Thymus (tissue), 11 donors: ENCODE data around the gene DDX51. TPM values are rescaled to one million over a fixed set of nuclear protein-coding genes. Genes with fewer than 3 reads are reported as not detected.

Experiments used
- DNase-seq, 9 donors: peaks; one replicate each; pipeline ENCODE4 v3.0.0-alpha.2; 2013; ENCODE audit warnings: low spot score in 9 of 9, low read depth in 6 of 9, missing footprints in 1 of 9
- H3K27ac ChIP-seq, 2 donors: one replicate each; pipeline ENCODE4 v1.5.1; 2013; ENCODE audit warnings: control low read depth in 1 of 2, low read depth in 1 of 2, low read length in 1 of 2, mild to moderate bottlenecking in 1 of 2, moderate library complexity in 1 of 2
- H3K27me3 ChIP-seq, 2 donors: one replicate each; pipeline ENCODE4 v1.5.1; 2013; ENCODE audit warnings: low read length in 1 of 2; ENCODE audit not compliant: control insufficient read depth in 2 of 2, insufficient read depth in 1 of 2
- H3K36me3 ChIP-seq, 2 donors: one replicate each; pipeline ENCODE4 v1.5.1; 2013; ENCODE audit warnings: low read length in 1 of 2, mild to moderate bottlenecking in 1 of 2, moderate library complexity in 1 of 2; ENCODE audit not compliant: control insufficient read depth in 2 of 2, insufficient read depth in 2 of 2
- H3K4me1 ChIP-seq, 2 donors: one replicate each; pipeline ENCODE4 v1.5.1; 2013; ENCODE audit warnings: low read length in 2 of 2; ENCODE audit not compliant: control insufficient read depth in 2 of 2, insufficient read depth in 2 of 2
- H3K4me3 ChIP-seq, 2 donors: one replicate each; pipeline ENCODE4 v1.5.1; 2013; ENCODE audit warnings: low read length in 2 of 2, control low read depth in 1 of 2, mild to moderate bottlenecking in 1 of 2
- H3K9me3 ChIP-seq, 2 donors: one replicate each; pipeline ENCODE4 v1.5.1; 2013; ENCODE audit warnings: low read length in 1 of 2, mild to moderate bottlenecking in 1 of 2; ENCODE audit not compliant: control insufficient read depth in 2 of 2, insufficient read depth in 1 of 2
- WGBS: extraction: QIAGEN DNeasy Blood & Tissue Kit; methylation state at CpG from one replicate; pipeline ENCODE4 v1.1.7; 2013; 5-methylcytosine and 5-hydroxymethylcytosine counted together
- polyA plus RNA-seq: library from polyadenylated mRNA; stranded (reverse); fragments of 200-250 nt; gene quantifications from one replicate; pipeline ENCODE4 v1.2.3, GENCODE V29; 2013
- total RNA-seq: library from RNA; stranded (reverse); fragments of 120-200 nt; gene quantifications from one replicate; pipeline ENCODE4 v1.2.4, GENCODE V29; 2013
- donor health status: healthy.

The DDX51 gene
- total and polyA plus RNA-seq, 2 donors = 6.2 to 35.3 TPM

DNA sequence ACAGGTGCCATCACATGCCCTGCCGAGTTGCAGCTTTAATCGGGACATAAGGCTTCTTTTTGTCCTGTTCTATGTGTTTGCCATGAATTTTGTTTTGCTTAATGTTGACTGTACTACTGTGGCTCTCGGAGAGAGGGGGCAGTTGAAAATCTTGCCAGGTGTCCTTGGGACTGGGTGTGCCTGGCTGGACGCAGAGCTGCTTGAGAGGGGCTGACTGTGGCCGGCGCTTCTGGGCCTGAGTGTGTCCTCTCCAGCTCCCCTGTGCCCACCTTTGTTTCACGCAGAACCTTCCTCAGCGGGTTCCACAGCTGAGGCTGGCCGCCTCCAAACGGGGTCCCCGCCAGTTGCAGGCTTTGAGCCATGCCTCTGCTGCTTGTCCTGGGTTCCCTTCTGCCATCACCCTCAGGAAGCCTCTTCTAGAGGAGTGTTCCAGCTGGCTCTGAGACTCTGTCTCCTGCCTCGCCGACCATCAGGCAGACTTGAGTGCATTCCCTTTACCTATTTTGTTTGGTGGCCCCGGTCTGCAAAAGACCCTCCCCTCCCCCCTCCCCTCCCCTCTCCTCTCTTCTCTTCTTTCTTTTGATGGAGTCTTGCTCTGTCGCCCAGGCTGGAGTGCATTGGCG, 49.7 kb downstream of the DDX51 start:
- no peak for DNase-seq
- Histone ChIP-seq H3K4me1 (no peaks in the 10 kb centered on the region), H3K36me3 (peaks cover 3 to 5% of the 10 kb centered on the region in 2 donors), H3K4me3 (no peak overlapping the region), H3K27ac (no peak overlapping the region), H3K27me3 (no peaks in the 10 kb centered on the region), H3K9me3 (peaks cover 0 to 4% of the 10 kb centered on the region in 2 donors)
- 98% methylated on average over 16 of the region's 16 CpGs for WGBS

DNA sequence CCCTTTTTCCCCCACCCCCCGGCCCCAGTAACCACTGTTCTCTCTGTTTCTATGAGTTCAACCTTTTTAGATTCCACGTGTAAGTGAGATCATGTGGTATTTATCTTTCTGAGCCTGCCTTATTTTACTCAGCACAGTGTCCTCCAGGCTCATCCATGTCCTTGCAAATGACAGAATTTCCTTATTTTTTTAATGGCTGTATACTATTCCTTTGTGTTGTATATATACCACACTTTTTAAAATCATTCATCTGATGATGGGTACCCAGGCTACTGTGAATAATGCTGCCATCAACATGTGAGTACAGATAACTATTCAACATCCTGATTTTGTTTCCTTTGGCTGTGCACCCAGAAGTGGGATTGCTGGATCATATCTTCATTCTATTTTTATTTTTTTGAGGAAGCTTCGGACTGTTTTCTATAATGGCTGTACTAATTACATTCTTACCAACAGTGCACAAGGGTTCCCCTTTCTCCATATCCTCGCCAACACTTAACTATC, 54.7 kb downstream of the DDX51 start:
- H3K9me3 ChIP-seq = no peaks in the 10 kb centered on the region
- WGBS = 97% methylated on average over 4 of the region's 4 CpGs
- H3K4me1 ChIP-seq = peaks cover 3 to 6% of the 10 kb centered on the region in 2 donors
- H3K4me3 ChIP-seq = no peak overlapping the region
- no peak overlapping the region for H3K27ac ChIP-seq
- H3K27me3 ChIP-seq = no peaks in the 10 kb centered on the region
- H3K36me3 ChIP-seq = peaks cover 0 to 4% of the 10 kb centered on the region in 2 donors
- DNase-seq = no peak

Other genes starting within 250 kb of the DDX51 start
- 4.2 TPM for gene ULK1, start 249.7 kb downstream of the DDX51 start, total RNA-seq
- gene ULK1, start 249.7 kb downstream of the DDX51 start, polyA plus RNA-seq = 39.2 TPM
- gene PUS1, start 215.0 kb downstream of the DDX51 start, total RNA-seq = 9.5 TPM
- gene PUS1, start 215.0 kb downstream of the DDX51 start, polyA plus RNA-seq = 30.0 TPM
- 4.6 TPM for gene EP400, start 194.4 kb downstream of the DDX51 start, total RNA-seq
- 28.9 TPM for gene EP400, start 194.4 kb downstream of the DDX51 start, polyA plus RNA-seq
- gene NOC4L, start 138 bp upstream of the DDX51 start, total RNA-seq = 9.3 TPM
- gene NOC4L, start 138 bp upstream of the DDX51 start, polyA plus RNA-seq = 41.6 TPM
- gene GALNT9, start 185.3 kb upstream of the DDX51 start, total RNA-seq = 1.5 TPM
- gene GALNT9, start 185.3 kb upstream of the DDX51 start, polyA plus RNA-seq = 0.91 TPM